Left lung (tissue), 10 donors: ENCODE data around the gene GNB1L. TPM values are rescaled to one million over a fixed set of nuclear protein-coding genes. Genes with fewer than 3 reads are reported as not detected.

Experiments used
- ATAC-seq: fragments of 200-7000 bp; cut with Tn5 transposase; one replicate; pipeline ENCODE4 v1.9.1; 2020; ENCODE audit warnings: moderate library complexity
- DNase-seq, 4 donors: peaks; one replicate each; pipeline ENCODE4 v3.0.0-alpha.2; 2013 to 2020
- H3K27ac ChIP-seq, 2 donors: fragments of 200-600 bp; sonication (generic) in 1 of 2; one replicate each; pipeline versions ENCODE4 v1.5.0 to v1.8.0; 2020 to 2021
- H3K27me3 ChIP-seq, 2 donors: fragments of 200-600 bp; sonication (generic) in 1 of 2; one replicate each; pipeline versions ENCODE4 v1.5.0 to v1.8.0; 2020 to 2021
- H3K36me3 ChIP-seq, 2 donors: fragments of 200-600 bp; sonication (generic) in 1 of 2; one replicate each; pipeline versions ENCODE4 v1.5.0 to v1.8.0; 2020 to 2021
- H3K4me1 ChIP-seq, 2 donors: fragments of 200-600 bp; one replicate each; pipeline ENCODE4 v1.8.0; 2021
- H3K4me3 ChIP-seq, 2 donors: fragments of 200-600 bp; sonication (generic) in 1 of 2; one replicate each; pipeline versions ENCODE4 v1.5.0 to v1.8.0; 2020 to 2021; ENCODE audit warnings: mild to moderate bottlenecking in 1 of 2
- H3K9me3 ChIP-seq, 2 donors: fragments of 200-600 bp; sonication (generic) in 1 of 2; one replicate each; pipeline versions ENCODE4 v1.5.0 to v1.8.0; 2020 to 2021
- intact Hi-C, 2 donors: fragments of 100-400 bp; cut with DNase I; formaldehyde crosslinking; loops; one replicate each; pipeline versions ENCODE4 v1.11.2 to v1.14.2; 2022
- polyA plus RNA-seq, 6 donors: library from polyadenylated mRNA; unstranded; fragments of 120-200 nt; gene quantifications; one replicate each; pipeline ENCODE4 v1.2.1, GENCODE V29; 2013; ENCODE audit not compliant: insufficient read length in 6 of 6
- total RNA-seq, 2 donors: library from RNA; stranded (reverse); fragmentation: NEBNext Ultra II Directional; extraction: Animal tissue kit (Norgen Biotek cat#: 25700); gene quantifications; one replicate each; pipeline ENCODE4 v1.2.1, GENCODE V29; 2021
- TF ChIP-seq, protein P1 (sequence below), 2 donors: fragments of 200-600 bp; sonication (generic) in 1 of 2; IDR thresholded peaks; one replicate each; pipeline versions ENCODE4 v1.5.0 to v1.8.0; 2021; ENCODE audit warnings: antibody characterized with exemption in 2 of 2
- donor health status: DM: no; HTN: yes; CAD: no.
- donor health status: DM: no; HTN: no; CAD: no.

The GNB1L gene
- total and polyA plus RNA-seq, 8 donors, result 4.3 to 7.9 (median 5.5) TPM

- Histone ChIP-seq H3K4me3 (no peak overlapping the region), H3K4me1 (peaks cover 0 to 7% of the 10 kb centered on the region in 2 donors), H3K27me3 (no peaks in the 10 kb centered on the region), H3K27ac (no peak overlapping the region), H3K9me3 (no peaks in the 10 kb centered on the region), H3K36me3 (no peaks in the 10 kb centered on the region)
- ATAC-seq (no peak), DNase-seq (peak in 1 of 4 donors; percentile 16)
- TF ChIP-seq, protein P1, sequence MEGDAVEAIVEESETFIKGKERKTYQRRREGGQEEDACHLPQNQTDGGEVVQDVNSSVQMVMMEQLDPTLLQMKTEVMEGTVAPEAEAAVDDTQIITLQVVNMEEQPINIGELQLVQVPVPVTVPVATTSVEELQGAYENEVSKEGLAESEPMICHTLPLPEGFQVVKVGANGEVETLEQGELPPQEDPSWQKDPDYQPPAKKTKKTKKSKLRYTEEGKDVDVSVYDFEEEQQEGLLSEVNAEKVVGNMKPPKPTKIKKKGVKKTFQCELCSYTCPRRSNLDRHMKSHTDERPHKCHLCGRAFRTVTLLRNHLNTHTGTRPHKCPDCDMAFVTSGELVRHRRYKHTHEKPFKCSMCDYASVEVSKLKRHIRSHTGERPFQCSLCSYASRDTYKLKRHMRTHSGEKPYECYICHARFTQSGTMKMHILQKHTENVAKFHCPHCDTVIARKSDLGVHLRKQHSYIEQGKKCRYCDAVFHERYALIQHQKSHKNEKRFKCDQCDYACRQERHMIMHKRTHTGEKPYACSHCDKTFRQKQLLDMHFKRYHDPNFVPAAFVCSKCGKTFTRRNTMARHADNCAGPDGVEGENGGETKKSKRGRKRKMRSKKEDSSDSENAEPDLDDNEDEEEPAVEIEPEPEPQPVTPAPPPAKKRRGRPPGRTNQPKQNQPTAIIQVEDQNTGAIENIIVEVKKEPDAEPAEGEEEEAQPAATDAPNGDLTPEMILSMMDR (IDR thresholded peaks at IDR 0.05), result no peak
- intact Hi-C loops, result no loop called here
Observed at GRCh38 chr22:19819208-19819910, 35.3 kb downstream of the GNB1L start.

DNA sequence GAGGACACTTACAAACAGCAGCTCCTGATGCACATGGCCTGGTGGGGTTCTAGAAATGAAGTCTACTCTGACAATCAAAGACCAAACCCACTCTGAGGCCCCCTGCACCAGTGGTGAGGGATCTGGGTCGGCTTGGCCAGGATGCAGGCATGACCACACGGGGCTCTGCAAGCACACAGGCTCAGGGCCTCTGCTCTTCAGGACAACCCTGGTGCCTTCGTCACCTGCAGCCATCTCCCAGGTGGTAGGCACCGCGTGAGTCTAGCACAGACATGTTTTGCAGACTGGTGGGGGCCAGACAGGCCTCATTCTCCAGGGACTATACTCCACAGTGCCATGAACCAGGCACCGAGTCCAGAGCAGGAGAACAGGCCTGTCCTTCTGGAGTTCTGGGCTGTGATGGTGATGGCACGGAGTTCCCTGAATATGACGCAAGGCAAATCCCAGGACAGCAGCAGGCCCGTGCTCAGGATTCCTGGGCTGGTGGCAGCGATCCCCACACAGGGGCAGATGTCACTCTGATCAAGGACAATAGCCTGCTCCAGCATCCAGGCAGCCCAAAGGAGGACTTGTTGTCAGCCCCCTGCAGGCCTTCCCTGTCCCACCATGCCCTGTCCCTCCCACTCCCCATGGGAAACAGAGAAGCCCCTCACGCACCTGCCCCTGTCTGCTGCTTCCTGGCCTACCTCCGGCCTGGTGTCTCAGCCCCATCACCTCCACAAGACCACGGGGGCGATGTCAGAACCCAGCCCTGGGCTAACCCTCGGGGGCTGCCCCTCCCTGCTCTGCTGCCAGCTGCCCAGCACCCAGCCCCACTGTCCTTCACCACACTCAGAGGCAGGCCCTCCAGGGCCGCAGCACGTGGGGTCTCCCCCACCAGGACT is 36.1 kb downstream of the GNB1L start:
- H3K4me3 ChIP-seq, result no peak overlapping the region
- DNase-seq (peak in 1 of 4 donors; percentile 22), ATAC-seq (no peak)
- intact Hi-C loops, result no loop called here
- no peaks in the 10 kb centered on the region for H3K27me3 ChIP-seq
- no peaks in the 10 kb centered on the region for H3K9me3 ChIP-seq
- H3K4me1 ChIP-seq, result no peaks in the 10 kb centered on the region
- no peaks in the 10 kb centered on the region for H3K36me3 ChIP-seq
- TF ChIP-seq, protein P1 (IDR thresholded peaks at IDR 0.05), result no peak
- H3K27ac ChIP-seq, result no peak overlapping the region

DNA sequence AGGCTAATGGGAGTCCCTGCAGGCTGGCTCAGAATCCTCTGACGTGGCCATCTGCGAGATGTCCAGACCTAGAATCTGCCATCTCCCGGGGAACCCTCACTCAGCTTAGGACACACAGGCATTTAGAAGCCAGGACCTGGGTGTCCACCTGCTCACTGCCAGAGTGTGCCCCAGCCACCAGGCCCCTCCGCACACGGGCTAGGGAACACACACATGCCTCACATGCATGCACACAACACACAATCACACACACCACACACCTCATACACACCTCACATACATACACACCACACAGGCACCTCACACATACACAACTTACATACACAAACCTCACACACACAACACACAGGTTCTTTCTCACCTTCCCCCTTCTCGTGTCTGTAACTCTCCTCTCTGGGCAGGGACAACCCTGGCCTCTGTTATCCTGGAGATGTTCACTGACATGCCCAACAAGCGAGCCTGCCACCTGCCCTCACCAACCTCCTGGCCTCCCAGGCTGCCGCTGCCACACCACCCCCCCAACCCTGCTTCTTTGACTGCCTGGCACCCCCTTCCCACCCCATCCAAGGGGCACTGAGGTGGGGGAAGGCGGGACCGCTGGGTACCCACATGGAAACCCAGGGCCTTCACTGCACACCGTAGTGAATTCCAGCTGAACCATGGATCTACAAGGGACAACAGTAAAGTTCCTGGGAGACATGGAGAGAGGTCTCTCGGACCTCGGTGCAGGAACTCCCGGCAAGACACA is 38.1 kb downstream of the GNB1L start:
- H3K4me3 ChIP-seq, result no peak overlapping the region
- no peak for ATAC-seq
- intact Hi-C loops, result no loop called here
- no peaks in the 10 kb centered on the region for H3K4me1 ChIP-seq
- TF ChIP-seq, protein P1 (IDR thresholded peaks at IDR 0.05), result no peak
- H3K27ac ChIP-seq, result no peak overlapping the region
- H3K9me3 ChIP-seq, result no peaks in the 10 kb centered on the region
- H3K36me3 ChIP-seq, result no peaks in the 10 kb centered on the region
- no peaks in the 10 kb centered on the region for H3K27me3 ChIP-seq
- DNase-seq, result peak in 1 of 4 donors; percentile 9

DNA sequence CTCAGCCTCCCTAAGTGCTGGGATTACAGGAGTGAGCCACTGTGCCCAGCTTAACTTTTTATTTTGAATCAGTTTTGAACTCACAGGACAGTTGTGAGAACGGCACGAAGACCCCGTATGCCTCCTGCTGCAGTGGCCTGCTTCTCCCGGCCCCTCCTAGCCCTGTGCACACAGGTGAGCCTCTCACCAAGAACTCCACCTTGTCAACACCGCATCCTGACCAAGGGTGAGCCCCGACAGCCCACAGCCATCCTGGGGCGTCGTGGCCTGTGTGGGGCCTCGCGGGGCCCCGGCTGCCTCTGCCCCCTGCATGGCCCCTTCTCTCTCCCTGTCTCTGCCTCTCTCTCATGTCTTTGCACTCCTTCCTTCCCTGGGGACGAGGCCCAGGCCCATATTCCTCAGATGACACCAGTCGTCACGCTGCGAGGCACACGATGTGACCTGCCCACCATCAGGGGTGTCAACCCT is 38.8 kb downstream of the GNB1L start:
- ATAC-seq (no peak), DNase-seq (peak in 1 of 4 donors; percentile 10)
- Histone ChIP-seq H3K9me3 (no peaks in the 10 kb centered on the region), H3K27me3 (no peaks in the 10 kb centered on the region), H3K4me3 (no peak overlapping the region), H3K27ac (no peak overlapping the region), H3K4me1 (no peaks in the 10 kb centered on the region), H3K36me3 (no peaks in the 10 kb centered on the region)
- intact Hi-C loops, result no loop called here
- TF ChIP-seq, protein P1 (IDR thresholded peaks at IDR 0.05), result no peak
